Superior temporal gyrus (tissue), 1 donor: Measurements from ENCODE around the gene CDK8.
"Not testable (repeated sequence)": the region's sequence is repeated elsewhere in the genome, so short reads cannot be mapped to it uniquely, and the experiment has no call there.

Source experiments
- DNase-seq: peaks from one replicate; pipeline ENCODE4 v3.0.0-alpha.2; 2016; ENCODE audit errors: extremely low spot score

CDK8 gene

GRCh38 chr13:26253787-26254582 is at the start of gene CDK8:
Gene CDK8, plus strand, starts transcription at chr13:26254129. Its CDS starts 513 bp downstream, at chr13:26254642.
- DNase-seq = peak; percentile 94

DNA sequence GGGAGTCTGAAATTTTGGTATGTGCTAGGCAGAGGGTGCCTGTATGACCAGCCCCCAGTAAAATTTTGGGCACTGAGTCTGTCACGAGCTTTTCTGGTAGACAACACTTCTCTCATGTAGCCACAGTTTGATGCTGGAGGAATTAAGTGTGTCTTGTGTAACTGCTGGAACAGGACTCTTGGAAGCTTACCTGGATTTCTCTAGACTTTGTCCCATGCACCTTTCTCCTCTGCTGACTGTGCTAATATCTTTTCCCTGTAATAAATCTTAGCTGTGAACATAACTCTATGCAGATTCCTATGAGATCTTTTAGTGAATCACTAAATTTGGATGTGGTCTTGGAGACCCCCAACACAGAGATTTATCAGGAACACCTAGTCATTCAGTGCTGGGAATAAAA is 45.6 kb upstream of the CDK8 start:
- DNase-seq = no peak

GRCh38 chr13:26213345-26213744 is 40.6 kb upstream of the CDK8 start:
- DNase-seq = no peak

DNA sequence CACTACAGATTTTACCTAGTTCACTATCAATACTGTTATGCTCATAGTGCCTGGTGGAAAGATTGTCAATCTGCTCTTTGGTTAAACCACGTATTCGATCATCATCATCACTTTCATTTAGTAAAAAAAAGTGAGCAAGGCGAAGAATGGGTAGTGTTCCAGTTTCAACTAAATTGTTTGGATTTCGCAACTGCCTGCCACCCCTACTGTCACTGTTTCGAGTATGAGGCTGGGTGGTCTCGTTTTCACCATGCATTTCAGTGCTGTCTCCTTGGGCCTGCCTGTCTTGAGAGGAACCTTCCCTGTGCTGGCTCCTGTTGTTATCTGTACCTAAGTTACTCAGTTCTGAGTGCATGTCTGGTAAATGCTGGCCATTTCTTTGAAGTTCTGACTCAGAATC is 39.9 kb upstream of the CDK8 start:
- DNase-seq = no peak

DNA sequence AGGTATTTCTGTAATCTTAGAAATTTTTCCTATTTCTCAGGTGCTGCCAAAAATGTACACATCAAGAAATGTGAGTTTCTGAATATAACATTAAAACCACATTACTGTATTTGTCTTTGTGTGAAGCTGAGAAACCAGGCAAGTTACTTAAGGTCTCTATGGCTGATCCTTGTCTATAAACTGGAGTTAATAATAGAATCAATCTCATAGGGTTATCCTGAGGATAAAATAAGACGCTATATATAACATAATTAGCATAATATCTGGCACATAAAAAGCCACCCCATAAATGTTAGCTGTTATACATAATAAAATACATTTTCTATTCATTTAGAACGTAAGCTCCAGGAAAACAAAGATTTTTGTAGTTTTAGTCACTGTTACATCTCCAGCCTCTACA is 37.9 kb upstream of the CDK8 start:
- no peak for DNase-seq

DNA sequence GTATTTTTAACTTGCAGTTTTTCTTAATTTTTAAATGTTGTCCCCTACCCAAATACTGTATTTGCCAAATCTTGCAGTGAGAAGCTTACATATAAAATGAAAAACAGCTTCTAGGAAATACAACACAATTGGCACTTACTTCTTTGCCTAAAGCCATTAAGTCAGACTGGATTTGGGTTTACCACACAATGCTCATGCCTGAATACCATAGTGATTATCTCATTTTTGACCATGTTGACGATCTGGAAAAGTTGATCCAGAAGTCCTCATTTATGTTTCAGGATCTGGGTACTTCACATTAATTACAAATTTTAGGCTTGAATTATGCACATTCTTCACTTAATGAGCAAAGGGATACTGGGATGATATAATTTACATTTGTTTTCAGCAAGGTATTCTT is 34.2 kb upstream of the CDK8 start:
- no peak for DNase-seq

DNA sequence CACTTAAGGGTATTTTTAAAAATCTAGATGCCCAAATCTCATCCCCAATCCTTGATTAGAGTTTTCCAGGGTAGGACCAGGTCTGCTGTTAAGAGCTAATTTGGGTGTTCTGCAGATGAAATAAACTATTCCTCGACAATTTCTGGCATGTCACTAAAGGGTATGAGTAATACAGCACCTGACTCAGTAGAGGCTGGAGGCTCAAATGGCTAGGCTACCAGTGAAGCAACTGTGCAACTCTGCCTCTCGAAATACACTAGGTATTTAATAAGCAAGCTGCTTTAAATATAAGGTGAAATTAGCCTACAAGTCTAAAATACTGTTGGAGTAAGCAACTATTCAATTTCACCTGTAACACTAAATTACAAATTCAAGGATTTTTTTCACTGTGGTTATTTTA is 33.4 kb upstream of the CDK8 start:
- DNase-seq = no peak

- no peak for DNase-seq
Measured at GRCh38 chr13:26221399-26221720, 32.6 kb upstream of the CDK8 start.

DNA sequence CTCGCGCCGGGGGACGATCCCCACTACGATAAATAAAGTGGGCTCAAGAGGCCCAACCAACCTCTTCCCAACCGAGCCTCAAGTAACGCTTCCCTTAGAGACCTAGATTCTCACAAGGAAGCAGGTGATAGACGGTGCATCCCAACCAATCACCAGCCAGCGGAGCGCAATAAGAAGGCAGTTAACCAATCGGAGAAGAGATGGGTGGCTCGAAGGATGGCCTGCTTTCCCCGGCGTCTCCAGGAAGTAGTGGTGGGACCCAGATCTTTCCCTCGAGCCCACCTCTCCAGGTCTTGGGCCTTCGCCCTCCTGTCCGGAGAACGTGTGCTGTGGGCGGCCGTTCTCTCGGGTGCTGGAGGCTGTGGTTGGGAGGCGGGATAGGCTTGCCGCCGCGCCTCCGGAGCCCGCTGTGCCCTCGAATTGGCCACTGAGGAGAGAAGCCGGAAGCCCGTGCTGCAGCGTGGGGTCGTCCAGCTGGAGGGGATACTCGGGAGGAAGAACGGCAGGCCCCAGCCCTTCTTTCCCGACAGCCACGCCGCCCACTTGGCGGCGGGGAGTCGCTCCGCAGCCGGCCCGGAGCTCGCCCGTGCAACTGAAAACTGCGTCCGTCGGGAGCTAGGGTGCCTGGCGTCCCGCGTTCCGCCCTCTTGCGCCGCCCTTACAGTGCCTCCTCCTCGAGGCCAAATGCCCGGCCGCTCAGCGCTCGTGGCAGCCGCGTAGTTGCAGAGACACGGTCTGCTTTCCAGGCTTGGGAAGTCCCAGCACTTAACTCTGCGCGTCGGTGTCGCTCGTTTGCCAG is 32.0 kb upstream of the CDK8 start, which contains the start of gene RNF6:
Gene RNF6, minus strand, starts transcription at position 594 of the 799 bp plus-strand sequence. CDS start 2,665 bp downstream, outside the sequence.
- peak; percentile 99 for DNase-seq

DNA sequence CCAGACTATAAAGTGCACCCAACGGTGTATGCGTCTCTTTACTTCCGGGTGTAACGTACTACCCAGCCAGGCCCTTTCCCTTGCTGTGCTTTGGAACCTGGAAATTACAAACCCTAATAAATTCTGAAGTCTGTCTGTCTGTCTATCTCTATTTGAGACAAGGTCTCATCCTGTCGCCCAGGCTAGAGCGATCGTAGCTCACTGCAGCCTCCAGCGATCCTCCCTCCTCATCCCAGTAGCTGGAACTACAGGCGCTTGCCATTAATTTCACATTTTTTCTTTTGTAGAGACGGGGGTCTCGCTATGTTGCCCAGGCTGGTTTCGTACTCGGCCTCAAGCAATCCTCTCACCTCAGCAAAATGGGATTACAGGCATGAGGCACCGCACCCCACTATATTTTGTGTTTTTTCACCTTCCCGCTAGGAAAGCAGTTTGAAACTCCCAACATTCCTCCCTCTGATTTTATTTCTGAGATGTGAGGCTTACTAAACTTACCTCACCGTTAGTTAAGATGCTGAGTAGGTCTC is 31.3 kb upstream of the CDK8 start:
- DNase-seq = peak; percentile 83

DNA sequence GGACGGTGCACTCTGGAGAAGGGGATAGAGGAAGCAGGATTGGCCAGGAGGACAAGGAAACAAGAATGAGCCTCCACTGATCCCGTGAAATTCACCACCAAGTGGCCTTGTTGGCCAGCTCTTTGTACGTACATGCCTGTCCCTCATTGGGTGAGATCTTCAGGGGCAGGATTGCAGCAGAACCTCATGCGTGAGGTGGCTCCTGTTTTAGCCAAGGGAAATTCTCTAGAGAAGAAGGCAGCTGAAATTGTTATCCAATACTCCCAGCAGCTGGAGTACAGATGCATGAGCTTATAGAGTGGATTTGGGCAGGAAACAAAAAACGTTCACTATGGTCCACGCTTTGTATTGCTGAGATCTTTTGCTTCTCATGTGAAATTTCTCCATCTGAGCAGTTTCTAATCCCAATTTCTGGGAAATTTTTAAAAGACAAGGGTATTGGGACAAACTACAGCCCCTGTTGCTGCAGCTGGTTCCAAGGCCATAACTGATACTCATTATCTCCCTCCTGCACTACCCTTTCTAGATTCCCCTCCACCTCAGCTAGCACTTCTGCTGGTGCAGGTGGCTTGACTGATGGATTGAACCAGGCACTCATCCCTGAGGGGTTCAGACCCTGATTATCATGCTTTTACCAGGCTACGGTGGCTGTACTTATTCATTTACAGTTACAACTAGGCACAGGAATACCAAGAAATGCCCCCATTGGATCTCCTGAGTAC is 27.9 kb upstream of the CDK8 start:
- DNase-seq = no peak

GRCh38 chr13:26227166-26227971 is 26.6 kb upstream of the CDK8 start:
- DNase-seq = no peak

DNA sequence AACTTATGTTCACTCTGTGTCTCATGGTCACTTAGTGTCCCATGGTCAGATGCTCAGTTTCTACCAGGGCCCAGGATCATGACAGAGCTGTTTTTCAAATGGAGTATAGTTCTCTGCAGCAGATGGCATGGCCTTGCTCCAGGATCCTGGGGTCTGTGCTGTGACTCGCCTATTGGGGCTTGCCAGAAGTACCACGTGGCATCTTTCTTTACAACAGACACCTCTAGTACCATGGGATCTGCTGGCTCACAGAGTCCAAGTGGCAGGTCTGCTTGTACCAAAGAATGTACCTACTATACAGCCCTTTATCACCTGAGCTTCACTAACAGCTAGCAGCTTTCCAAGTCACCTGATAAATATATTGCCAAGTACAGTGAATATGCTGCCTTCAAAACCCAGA is 25.8 kb upstream of the CDK8 start:
- no peak for DNase-seq

DNA sequence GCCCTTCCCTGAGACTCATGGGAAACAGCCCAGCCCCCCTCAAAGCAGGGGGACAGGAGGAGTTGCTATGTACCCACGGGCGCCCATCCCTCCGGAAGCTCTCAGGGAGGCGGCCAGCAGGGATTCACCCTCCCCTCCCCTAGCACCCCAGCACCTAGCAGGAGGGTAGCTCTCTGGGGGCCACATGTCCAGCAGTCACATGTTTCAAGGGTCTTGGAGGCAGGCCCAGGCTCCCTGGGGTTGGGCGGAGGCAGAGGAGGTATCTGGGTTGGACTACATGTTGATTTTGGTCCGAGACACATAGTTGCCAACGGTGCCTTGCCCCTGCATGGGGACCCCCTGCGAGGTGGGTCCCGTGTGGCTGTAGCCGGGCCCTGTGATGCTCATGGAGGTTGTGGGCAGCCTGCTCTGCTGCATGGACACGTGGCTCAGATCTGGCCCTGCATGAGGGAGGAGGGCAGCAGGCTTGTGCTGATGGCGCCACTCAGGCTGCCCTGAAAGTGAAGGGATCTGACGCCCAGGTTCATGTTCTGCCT is 24.8 kb upstream of the CDK8 start:
- DNase-seq = no peak

- DNase-seq = no peak
Measured at GRCh38 chr13:26230703-26231102, 23.2 kb upstream of the CDK8 start.

GRCh38 chr13:26236296-26236695 is 17.6 kb upstream of the CDK8 start:
- no peak for DNase-seq

GRCh38 chr13:26246154-26246553 is 7.8 kb upstream of the CDK8 start:
- no peak for DNase-seq

GRCh38 chr13:26247011-26247410 is 6.9 kb upstream of the CDK8 start:
- no peak for DNase-seq

- no peak for DNase-seq
Measured at GRCh38 chr13:26247608-26248007, 6.3 kb upstream of the CDK8 start.

- no peak for DNase-seq
Measured at GRCh38 chr13:26249551-26249950, 4.4 kb upstream of the CDK8 start.

DNA sequence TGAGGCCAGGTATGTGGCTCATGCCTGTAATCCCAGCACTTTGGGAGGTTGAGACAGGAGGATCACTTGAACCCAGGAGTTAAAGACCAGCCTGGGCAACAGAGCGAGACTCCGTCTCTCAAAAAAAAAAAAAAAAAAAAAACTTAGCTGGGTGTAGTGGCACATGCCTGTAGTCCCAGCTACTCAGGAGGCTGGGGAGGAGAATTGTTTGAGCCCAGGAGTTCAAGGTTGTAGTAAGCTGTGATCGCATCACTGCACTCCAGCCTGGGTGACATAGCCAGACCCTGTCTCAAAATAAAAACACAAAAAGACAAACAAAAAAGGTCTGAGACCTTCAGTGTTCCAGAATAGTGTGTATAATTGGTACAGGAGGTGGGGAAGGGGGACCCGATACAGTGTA is 1.9 kb upstream of the CDK8 start:
- not testable (repeated sequence) for DNase-seq
